Limb (tissue), 2 donors: ENCODE data around the gene UNC93A.

Experiments
- DNase-seq, 2 donors: peaks; one replicate each; pipeline ENCODE4 v3.0.0-alpha.2; 2016; ENCODE audit errors: extremely low spot score in 2 of 2

The UNC93A gene

GRCh38 chr6:167293088-167293589, 2.0 kb downstream of the UNC93A start:
- DNase-seq, result no peak

- no peak for DNase-seq
These were observed 2.5 kb downstream of the UNC93A start for GRCh38 chr6:167293590-167294091.

GRCh38 chr6:167294241-167294640, 3.1 kb downstream of the UNC93A start:
- DNase-seq, result no peak

GRCh38 chr6:167294651-167295494, 3.8 kb downstream of the UNC93A start:
- no peak for DNase-seq

- DNase-seq, result no peak
These were observed 4.6 kb downstream of the UNC93A start for GRCh38 chr6:167295495-167296292.

GRCh38 chr6:167296293-167296690, 5.2 kb downstream of the UNC93A start:
- DNase-seq, result no peak

GRCh38 chr6:167296902-167297301, 5.8 kb downstream of the UNC93A start:
- no peak for DNase-seq

GRCh38 chr6:167298127-167298526, 7.0 kb downstream of the UNC93A start:
- DNase-seq, result no peak

GRCh38 chr6:167299641-167300308, 8.7 kb downstream of the UNC93A start:
- no peak for DNase-seq

- no peak for DNase-seq
These were observed 10.0 kb downstream of the UNC93A start for GRCh38 chr6:167300902-167301777.

GRCh38 chr6:167302074-167302473, 11.0 kb downstream of the UNC93A start:
- no peak for DNase-seq

GRCh38 chr6:167302796-167303195, 11.7 kb downstream of the UNC93A start:
- no peak for DNase-seq

- DNase-seq, result no peak
These were observed 12.8 kb downstream of the UNC93A start for GRCh38 chr6:167303675-167304625.

- no peak for DNase-seq
These were observed 13.8 kb downstream of the UNC93A start for GRCh38 chr6:167304912-167305311.

GRCh38 chr6:167305796-167306195, 14.7 kb downstream of the UNC93A start:
- no peak for DNase-seq

GRCh38 chr6:167306401-167306998, 15.4 kb downstream of the UNC93A start:
- no peak for DNase-seq

GRCh38 chr6:167307342-167307955, 16.3 kb downstream of the UNC93A start:
- DNase-seq, result no peak

GRCh38 chr6:167308207-167308606, 17.1 kb downstream of the UNC93A start:
- no peak for DNase-seq
